LNCaP clone FGC (cell line): Measurements from ENCODE around the gene NAA38.

Experiments
- DNase-seq: peaks from one replicate; pipeline ENCODE4 v3.0.0-alpha.2; 2011; ENCODE audit warnings: low read depth
- H3K4me3 ChIP-seq: 2 replicates; pipeline ENCODE4 v1.5.1; 2011; ENCODE audit warnings: mild to moderate bottlenecking, low read depth, low read length, control low read depth
- CTCF ChIP-seq: IDR thresholded peaks from 2 replicates; pipeline ENCODE4 v1.5.1; 2012; ENCODE audit warnings: mild to moderate bottlenecking; ENCODE audit not compliant: control insufficient read depth, insufficient read depth; ENCODE audit errors: extremely low read depth

NAA38 gene

DNA sequence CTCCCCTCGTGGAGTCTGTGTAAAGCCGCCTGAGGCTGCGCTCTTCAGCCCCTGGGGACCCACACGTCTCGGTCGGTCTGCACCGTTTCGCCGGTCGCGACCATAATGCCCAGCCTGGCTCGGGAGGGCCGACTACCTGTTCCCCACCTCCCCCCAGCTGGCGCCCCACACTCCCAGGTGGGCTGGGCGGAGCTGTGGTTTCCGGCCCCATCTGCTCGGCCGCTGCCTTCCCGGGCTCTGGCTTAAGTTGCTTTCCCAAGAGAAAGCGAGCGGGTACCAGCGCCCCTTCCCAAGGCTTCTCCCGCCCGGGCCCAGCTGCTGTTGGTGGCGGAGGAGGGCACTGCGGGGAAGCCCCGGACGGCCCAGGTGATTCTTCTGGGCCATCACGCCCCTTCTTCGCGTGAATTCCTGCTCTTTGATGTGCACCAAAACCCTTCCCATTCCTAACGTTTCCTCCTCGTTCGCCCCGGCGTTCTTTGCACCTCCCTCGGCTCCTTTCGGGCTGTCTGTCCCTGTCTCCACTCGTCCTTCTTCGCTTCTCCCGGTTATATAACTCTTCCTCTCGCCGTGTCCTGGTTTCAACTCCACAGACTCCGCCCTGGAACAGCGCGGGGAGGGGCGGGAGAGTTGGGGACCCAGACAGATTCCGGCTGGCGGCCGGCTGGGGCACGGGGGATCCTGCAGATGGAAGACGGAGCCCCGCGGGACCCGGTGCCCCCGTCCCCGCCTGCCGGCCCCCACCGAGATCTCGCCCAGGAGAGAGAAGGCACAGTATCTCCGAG is 21.4 kb downstream of the NAA38 start:
- no peak for DNase-seq
- no peak for TF ChIP-seq CTCF
- peak overlapping the region; percentile 62 for H3K4me3 ChIP-seq

GRCh38 chr17:7834957-7835813 is 22.2 kb downstream of the NAA38 start:
- DNase-seq: peak; percentile 98
- TF ChIP-seq CTCF: peak; percentile 86
- peak overlapping the region; percentile 62 for H3K4me3 ChIP-seq

DNA sequence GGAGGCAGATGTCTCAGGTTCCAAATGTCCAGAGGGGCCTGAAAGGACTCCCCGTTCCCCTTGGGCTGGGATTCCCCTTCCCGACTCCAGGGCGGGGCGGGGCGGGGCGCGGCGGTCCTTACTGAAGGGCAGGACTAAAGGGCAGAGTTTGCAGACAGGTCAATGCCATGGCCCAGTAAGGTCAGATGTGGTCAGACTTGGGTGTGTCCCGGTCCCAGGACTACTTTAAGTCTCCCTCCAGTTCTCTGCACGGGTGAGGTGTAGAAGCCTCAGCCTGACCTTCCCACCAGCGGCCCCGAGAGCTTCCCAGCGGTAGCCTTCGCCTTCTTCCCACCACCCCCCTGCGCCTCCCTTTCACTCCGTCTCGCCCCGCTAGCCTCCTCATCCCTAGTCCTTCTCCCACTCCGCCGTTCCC is 22.8 kb downstream of the NAA38 start:
- no peak for TF ChIP-seq CTCF
- DNase-seq: no peak
- H3K4me3 ChIP-seq: peak overlapping the region; percentile 62

DNA sequence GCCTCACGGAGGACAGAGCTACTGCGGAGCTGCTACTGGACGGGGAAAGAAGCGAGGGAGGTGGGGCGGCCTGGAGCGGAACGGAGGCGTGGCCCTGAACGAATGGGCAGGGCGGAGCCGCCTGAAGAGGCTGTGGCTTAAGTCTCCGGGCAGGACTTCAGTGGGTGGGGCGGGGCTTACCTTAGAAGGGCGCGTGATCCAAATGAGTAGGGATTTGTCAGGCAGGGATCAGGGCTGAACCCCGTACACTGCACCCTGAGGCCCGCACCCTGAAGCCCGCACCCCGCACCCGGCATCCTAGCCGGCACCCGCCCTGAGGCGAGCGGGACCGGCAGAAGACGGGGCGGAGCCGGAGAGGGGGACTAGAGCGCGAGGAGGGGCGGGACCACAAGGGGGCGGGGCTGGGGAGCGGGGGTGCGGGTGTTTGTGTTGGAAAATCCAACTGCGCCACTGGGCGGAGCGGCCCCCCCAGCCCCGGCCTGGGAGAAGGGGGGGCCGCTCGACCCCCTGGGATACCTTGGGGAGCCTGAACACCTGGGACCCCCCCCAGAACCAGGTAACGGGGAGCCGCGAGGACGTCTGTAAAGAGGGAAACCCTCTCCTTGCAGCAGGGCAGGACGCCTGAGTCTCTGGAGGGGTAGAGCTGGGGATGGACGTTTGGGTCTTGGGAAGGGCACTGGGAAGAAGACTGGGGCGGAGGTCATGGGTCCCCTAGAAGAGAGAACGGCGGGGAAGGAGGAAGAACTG is 23.4 kb downstream of the NAA38 start, which contains the start of gene KDM6B:
KDM6B (plus strand) TSS at position 423 of the 747 bp plus-strand sequence. CDS start 11,338 bp downstream, outside the sequence.
- DNase-seq: no peak
- no peak for TF ChIP-seq CTCF
- H3K4me3 ChIP-seq: peak within 1 kb of the TSS; percentile 62

GRCh38 chr17:7833011-7833794 is 24.2 kb downstream of the NAA38 start:
- no peak for DNase-seq
- TF ChIP-seq CTCF: no peak
- peak overlapping the region; percentile 62 for H3K4me3 ChIP-seq

GRCh38 chr17:7832431-7832830 is 24.9 kb downstream of the NAA38 start:
- DNase-seq: no peak
- H3K4me3 ChIP-seq: no peak overlapping the region
- no peak for TF ChIP-seq CTCF
